Stomach (tissue), 4 donors: Measurements from ENCODE around the gene SAMD14.

ENCODE experiments used
- CTCF ChIP-seq, 7 experiments: fragments of 450-650 bp in 4 of 7; fragments of 200-600 bp in 3 of 7; sonication (generic) in 3 of 7; IDR thresholded peaks; one replicate each; pipeline ENCODE4 v1.5.1; 2016 to 2019; ENCODE audit warnings: antibody characterized with exemption in 7 of 7, control low read depth in 2 of 7, mild to moderate bottlenecking in 1 of 7
- EP300 ChIP-seq: sonication (generic); formaldehyde crosslinking; IDR thresholded peaks from one replicate; pipeline ENCODE4 v1.6.1; 2017; ENCODE audit warnings: antibody characterized with exemption
- POLR2A ChIP-seq, 4 donors: fragments of 450-650 bp; IDR thresholded peaks; one replicate each; pipeline ENCODE4 v1.6.1; 2016; ENCODE audit warnings: antibody characterized with exemption in 4 of 4, control low read depth in 2 of 4, mild to moderate bottlenecking in 1 of 4, moderate library complexity in 1 of 4
- POLR2AphosphoS5 ChIP-seq, 3 donors: sonication (generic); formaldehyde crosslinking; IDR thresholded peaks; one replicate each; pipeline ENCODE4 v1.6.1; 2016; ENCODE audit warnings: antibody characterized with exemption in 3 of 3

- TF ChIP-seq CTCF (IDR thresholded peaks at IDR 0.05) (peak in 1 of 7 experiments; percentile 4), POLR2AphosphoS5 (IDR thresholded peaks at IDR 0.05) (no peak), POLR2A (IDR thresholded peaks at IDR 0.05) (no peak), EP300 (no peak)
These were observed 17.3 kb downstream of the SAMD14 start for GRCh38 chr17:50112694-50113093.
